Karpas-422 (cell line): ENCODE data around the gene CRY2. TPM values are rescaled to one million over a fixed set of nuclear protein-coding genes. Genes with fewer than 3 reads are reported as not detected.
A peak's percentile ranks its signal among the peaks of the same experiment; 100 is the strongest.

Experiments
- DNase-seq: peaks from one replicate; pipeline ENCODE4 v3.0.0-alpha.2; 2015
- H2AFZ ChIP-seq: fragments of 200-600 bp; sonication (generic); 2 replicates; pipeline ENCODE4 v1.6.1; 2014; ENCODE audit warnings: antibody characterized with exemption, low read length, mixed read lengths
- H3K27ac ChIP-seq: fragments of 200-600 bp; sonication (generic); 2 replicates; pipeline ENCODE4 v1.5.1; 2014; ENCODE audit warnings: mild to moderate bottlenecking, low read length, moderate library complexity
- H3K27me3 ChIP-seq: fragments of 200-600 bp; sonication (generic); 2 replicates; pipeline ENCODE4 v1.6.1; 2014; ENCODE audit warnings: low read length, mixed read lengths
- H3K36me3 ChIP-seq: fragments of 200-600 bp; sonication (generic); 2 replicates; pipeline ENCODE4 v1.6.1; 2014; ENCODE audit warnings: low read length, mixed read lengths; ENCODE audit not compliant: insufficient read depth
- H3K4me1 ChIP-seq: fragments of 200-600 bp; sonication (generic); 2 replicates; pipeline ENCODE4 v1.6.1; 2014; ENCODE audit warnings: mild to moderate bottlenecking, low read length, mixed read lengths
- H3K4me2 ChIP-seq: fragments of 200-600 bp; sonication (generic); 2 replicates; pipeline ENCODE4 v1.6.1; 2014; ENCODE audit warnings: low read length, low read depth, mild to moderate bottlenecking; ENCODE audit not compliant: poor library complexity, severe bottlenecking
- H3K4me3 ChIP-seq: fragments of 200-600 bp; sonication (generic); 2 replicates; pipeline ENCODE4 v1.5.1; 2014; ENCODE audit warnings: mild to moderate bottlenecking, antibody characterized with exemption, low read length, mixed read lengths
- H3K79me2 ChIP-seq: fragments of 200-600 bp; sonication (generic); 2 replicates; pipeline ENCODE4 v1.6.1; 2014; ENCODE audit warnings: mild to moderate bottlenecking, low read length, mixed read lengths
- H3K9ac ChIP-seq: fragments of 200-600 bp; sonication (generic); 2 replicates; pipeline ENCODE4 v1.6.0; 2014; ENCODE audit warnings: low read length
- H3K9me2 ChIP-seq: fragments of 200-600 bp; sonication (generic), shearing (Covaris generic); replicated peaks from 2 replicates; pipeline ENCODE4 v1.6.0; 2014; ENCODE audit warnings: mild to moderate bottlenecking, low read length, moderate library complexity; ENCODE audit not compliant: insufficient read depth
- H3K9me3 ChIP-seq: fragments of 300-700, 200-600 bp; sonication (generic); 2 replicates; pipeline ENCODE4 v1.6.1; 2014; ENCODE audit warnings: low read length, mixed read lengths
- H4K20me1 ChIP-seq: fragments of 200-600 bp; sonication (generic); 2 replicates; pipeline ENCODE4 v1.6.1; 2014; ENCODE audit warnings: mild to moderate bottlenecking, antibody characterized with exemption, low read length, low read depth; ENCODE audit not compliant: insufficient read depth
- total RNA-seq: library from RNA; depleted of rRNA; stranded (reverse); fragments of >200 nt; shearing (Covaris generic); gene quantifications from 2 replicates; pipeline ENCODE4 v1.2.3, GENCODE V29; 2014; ENCODE audit warnings: low replicate concordance

CRY2 gene
- total RNA-seq, 1 experiment from 2014 or later = 12.5 TPM

DNA sequence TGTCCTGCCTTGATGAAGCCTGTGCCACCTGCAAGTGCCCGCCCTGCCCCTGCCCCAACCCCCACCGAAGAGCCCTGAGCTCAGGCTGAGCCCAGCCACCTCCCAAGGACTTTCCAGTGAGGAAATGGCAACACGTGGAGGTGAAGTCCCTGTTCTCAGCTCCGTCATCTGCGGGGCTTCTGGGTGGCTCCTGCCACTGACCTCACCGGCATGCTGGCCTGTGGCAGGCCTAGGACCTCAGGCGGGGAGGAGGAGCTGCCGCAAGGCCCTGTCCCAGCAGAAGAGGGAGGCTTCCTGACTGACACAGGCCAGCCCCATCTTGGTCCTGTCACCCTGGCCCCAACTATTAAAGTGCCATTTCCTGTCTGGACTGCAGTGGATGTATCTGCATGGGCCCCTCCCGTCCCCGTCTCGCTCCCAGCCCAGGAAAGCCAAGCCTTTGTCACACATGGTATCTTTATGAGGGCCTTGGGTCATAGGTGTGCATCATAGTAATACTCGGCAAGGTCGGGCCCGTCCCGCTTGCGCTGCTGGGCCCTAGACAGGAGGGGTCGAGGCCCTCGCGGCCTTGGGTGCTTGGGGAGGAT, 58.9 kb downstream of the CRY2 start:
- Histone ChIP-seq H2AFZ (no peak overlapping the region), H3K9ac (no peak overlapping the region), H3K27ac (no peak overlapping the region), H4K20me1 (peaks cover 6% of the 10 kb centered on the region; the same call in 1 of the 2 replicates), H3K27me3 (no peaks in the 10 kb centered on the region), H3K79me2 (no peaks in the 10 kb centered on the region), H3K4me3 (no peak overlapping the region), H3K4me2 (no peak overlapping the region), H3K9me3 (no peaks in the 10 kb centered on the region), H3K4me1 (no peaks in the 10 kb centered on the region), H3K9me2 (no peaks in the 10 kb centered on the region), H3K36me3 (0 out of 2 replicates have a peak, but pooled peaks cover 2% of the 10 kb centered on the region)
- DNase-seq = peak; percentile 52

DNA sequence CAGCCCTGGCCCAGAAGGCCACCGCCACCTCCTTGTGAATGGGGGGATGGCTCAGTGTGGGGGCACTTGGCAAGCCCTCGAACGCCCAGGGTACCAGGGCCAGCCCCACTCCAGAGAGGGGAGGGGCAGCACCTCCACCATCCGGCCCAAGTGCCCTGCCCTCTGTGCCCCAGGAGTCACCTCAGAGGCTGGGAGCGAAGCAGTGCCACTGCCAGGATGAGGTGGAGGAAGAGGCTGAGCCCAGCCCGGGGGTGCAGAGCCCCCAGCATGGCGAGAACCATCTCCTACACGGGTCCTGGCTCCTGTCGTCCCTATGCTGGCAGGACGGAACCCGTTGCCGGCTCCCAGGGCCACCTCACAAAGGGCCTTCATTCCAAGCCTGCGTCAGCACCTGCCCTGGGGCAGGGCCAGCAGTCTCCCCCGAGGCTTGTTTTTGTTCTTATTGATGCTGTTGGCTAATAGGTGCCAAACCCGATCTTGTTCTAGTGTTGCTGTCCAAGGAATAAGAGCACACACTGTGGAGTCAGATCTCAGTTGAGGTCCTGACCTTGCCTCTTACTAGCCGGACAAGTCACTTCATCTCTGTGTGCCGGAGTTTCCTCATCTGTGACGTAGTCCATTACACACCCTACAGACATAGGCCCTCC, 59.8 kb downstream of the CRY2 start, which contains the start of gene FREY1:
Gene FREY1 (minus strand): TSS at position 307 of the 647 bp plus-strand sequence. CDS start 26 bp downstream, at position 281.
- peak; percentile 52 for DNase-seq
- H4K20me1 ChIP-seq = peaks cover 6% of the 10 kb centered on the region; the same call in 1 of the 2 replicates
- no peaks in the 10 kb centered on the region for H3K79me2 ChIP-seq

DNA sequence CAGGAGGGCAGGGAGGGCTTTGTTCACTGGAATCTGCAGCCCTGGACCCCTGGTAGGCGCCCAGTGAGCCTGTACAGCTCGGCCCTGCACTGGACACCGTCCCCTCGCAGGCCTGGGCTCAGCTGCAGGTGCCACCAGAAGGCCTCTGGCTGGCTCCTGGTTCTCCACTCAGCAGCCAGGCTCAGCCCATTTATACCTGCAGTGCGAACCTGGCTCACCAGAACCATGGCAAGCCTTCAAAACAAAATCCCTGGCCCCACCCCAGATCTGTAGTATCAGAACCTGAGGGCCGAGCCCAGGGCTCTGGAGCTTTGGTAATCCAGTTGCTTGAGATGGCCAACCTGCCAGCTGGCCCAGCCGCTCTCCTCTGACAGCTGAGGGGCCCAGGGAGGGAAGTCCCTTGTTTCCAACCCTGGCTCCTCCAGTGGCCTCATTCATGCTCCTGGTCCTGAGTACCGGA, 60.7 kb downstream of the CRY2 start:
- H3K4me1 ChIP-seq = no peaks in the 10 kb centered on the region
- H4K20me1 ChIP-seq = peaks cover 6% of the 10 kb centered on the region; the same call in 1 of the 2 replicates
- H3K27ac ChIP-seq = no peak overlapping the region
- no peaks in the 10 kb centered on the region for H3K9me3 ChIP-seq
- no peaks in the 10 kb centered on the region for H3K9me2 ChIP-seq
- no peak overlapping the region for H2AFZ ChIP-seq
- H3K27me3 ChIP-seq = no peaks in the 10 kb centered on the region
- H3K79me2 ChIP-seq = no peaks in the 10 kb centered on the region
- H3K4me3 ChIP-seq = no peak overlapping the region
- DNase-seq = no peak
- H3K36me3 ChIP-seq = 0 out of 2 replicates have a peak, but pooled peaks cover 2% of the 10 kb centered on the region
- no peak overlapping the region for H3K4me2 ChIP-seq
- no peak overlapping the region for H3K9ac ChIP-seq

More for the DNA sequence above, 59.8 kb downstream of the CRY2 start, which contains the start of gene FREY1:
- H3K4me2 ChIP-seq = no peak within 1 kb of the TSS
- no peaks in the 10 kb centered on the region for H3K9me2 ChIP-seq
- no peak within 1 kb of the TSS for H2AFZ ChIP-seq
- H3K9me3 ChIP-seq = no peaks in the 10 kb centered on the region
- no peak within 1 kb of the TSS for H3K9ac ChIP-seq
- H3K4me3 ChIP-seq = no peak within 1 kb of the TSS
- H3K27ac ChIP-seq = no peak within 1 kb of the TSS
- no peaks in the 10 kb centered on the region for H3K4me1 ChIP-seq
- H3K27me3 ChIP-seq = no peaks in the 10 kb centered on the region
- H3K36me3 ChIP-seq = 0 out of 2 replicates have a peak, but pooled peaks cover 2% of the 10 kb centered on the region

DNA sequence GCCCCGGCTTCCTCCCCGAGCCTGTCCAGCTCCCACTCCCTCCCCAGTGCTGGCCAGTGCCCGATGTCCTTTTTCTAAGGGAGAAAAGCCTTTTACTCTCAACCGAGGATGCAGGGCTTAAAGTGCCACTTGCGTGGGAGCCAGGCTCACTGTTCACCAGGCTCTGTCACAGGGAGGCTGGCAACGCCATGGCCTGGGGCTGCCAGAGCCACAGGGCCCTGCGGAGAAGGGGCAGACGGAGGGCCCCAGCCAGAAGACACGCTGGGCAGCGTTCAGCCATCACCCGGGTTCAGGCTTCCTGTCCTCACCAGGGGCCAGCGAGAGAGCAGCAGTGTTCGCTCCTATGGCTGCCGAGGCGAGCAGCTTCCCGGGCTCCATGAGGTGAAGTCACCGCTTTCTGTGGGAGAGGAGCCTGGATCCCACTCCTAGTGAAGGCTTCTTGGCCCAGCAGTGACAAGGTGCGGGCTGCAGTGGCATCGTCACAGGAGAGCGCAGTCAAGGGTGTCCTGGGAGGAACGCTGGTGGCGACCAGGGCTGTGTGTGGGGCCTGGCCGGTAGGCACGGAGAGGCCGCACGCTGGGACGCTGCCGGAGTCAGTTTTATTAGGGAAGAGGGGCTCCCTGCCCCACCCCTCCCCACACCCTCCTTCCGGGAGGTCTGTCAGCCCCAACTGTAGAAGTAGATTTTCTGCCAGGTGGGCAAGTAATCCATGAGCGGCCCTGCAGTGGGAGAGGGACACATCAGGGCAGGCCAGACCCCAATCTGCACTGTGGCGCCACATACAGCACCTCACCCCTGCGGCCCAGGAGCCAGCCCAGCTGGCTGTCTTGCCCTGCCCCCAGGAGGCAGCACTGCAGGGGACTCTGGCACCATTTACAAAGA, 62.6 kb downstream of the CRY2 start:
- Histone ChIP-seq H3K9me2 (no peaks in the 10 kb centered on the region), H4K20me1 (peaks cover 6% of the 10 kb centered on the region; the same call in 1 of the 2 replicates), H3K4me1 (no peaks in the 10 kb centered on the region), H3K4me3 (no peak overlapping the region), H3K79me2 (no peaks in the 10 kb centered on the region), H3K4me2 (no peak overlapping the region), H3K27ac (no peak overlapping the region), H2AFZ (no peak overlapping the region), H3K9me3 (no peaks in the 10 kb centered on the region), H3K36me3 (peaks cover 2% of the 10 kb centered on the region; the same call in 1 of the 2 replicates), H3K27me3 (no peaks in the 10 kb centered on the region), H3K9ac (no peak overlapping the region)
- no peak for DNase-seq

DNA sequence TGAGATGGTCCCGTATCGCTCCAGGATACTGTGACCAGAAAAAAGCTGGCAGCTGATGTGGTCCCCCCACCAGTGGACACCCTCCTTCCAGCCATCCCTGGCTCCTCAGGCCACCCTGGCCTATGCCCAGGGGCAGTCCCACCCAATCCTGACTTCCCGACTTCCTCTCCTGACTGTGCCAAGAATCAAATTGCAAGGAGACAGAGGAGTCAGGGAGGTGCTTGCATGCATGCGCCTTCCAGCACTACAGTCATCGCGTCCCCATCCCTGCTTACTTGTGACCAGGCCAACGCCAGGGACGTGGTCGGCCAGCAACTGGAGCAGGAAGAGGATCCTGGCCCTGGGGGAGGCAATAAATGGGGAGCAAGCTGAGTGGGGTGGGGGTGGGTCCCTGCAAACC, 63.3 kb downstream of the CRY2 start:
- Histone ChIP-seq H3K79me2 (peaks cover 6% of the 10 kb centered on the region), H3K36me3 (peaks cover 2% of the 10 kb centered on the region; the same call in 1 of the 2 replicates), H3K9ac (no peak overlapping the region), H3K27me3 (no peaks in the 10 kb centered on the region), H4K20me1 (peaks cover 6% of the 10 kb centered on the region; the same call in 1 of the 2 replicates), H3K9me3 (no peaks in the 10 kb centered on the region), H3K4me2 (no peak overlapping the region), H3K4me3 (no peak overlapping the region), H3K9me2 (no peaks in the 10 kb centered on the region), H2AFZ (no peak overlapping the region), H3K27ac (no peak overlapping the region), H3K4me1 (no peaks in the 10 kb centered on the region)
- no peak for DNase-seq

DNA sequence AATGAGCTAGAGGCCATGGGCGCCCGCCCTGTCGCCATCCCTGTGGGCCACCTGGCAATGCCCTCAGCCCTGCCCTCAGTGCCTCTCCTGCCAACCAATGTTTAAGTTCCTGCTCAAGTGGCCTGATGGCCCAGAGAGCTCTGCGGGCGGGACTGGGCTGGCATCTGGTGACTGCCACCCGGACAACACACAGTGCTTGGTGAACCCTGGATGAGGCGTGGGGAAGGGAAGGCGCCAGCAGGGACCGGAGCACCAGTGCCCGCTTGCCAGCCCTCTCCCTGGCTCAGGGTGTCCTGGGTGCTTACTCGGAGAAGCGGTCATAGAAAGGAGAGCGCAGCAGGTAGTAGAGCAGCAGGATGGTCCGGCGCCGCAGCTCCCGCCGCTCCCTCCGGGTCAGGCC, 66.2 kb downstream of the CRY2 start:
- Histone ChIP-seq H3K9ac (no peak overlapping the region), H3K4me2 (no peak overlapping the region), H3K27ac (no peak overlapping the region), H3K9me2 (no peaks in the 10 kb centered on the region), H4K20me1 (peaks cover 6% of the 10 kb centered on the region; the same call in 1 of the 2 replicates), H3K79me2 (peaks cover 25% of the 10 kb centered on the region), H3K4me3 (no peak overlapping the region), H3K27me3 (no peaks in the 10 kb centered on the region), H3K36me3 (peaks cover 2% of the 10 kb centered on the region), H3K9me3 (no peaks in the 10 kb centered on the region), H3K4me1 (peaks cover 16% of the 10 kb centered on the region), H2AFZ (no peak overlapping the region)
- DNase-seq = no peak

DNA sequence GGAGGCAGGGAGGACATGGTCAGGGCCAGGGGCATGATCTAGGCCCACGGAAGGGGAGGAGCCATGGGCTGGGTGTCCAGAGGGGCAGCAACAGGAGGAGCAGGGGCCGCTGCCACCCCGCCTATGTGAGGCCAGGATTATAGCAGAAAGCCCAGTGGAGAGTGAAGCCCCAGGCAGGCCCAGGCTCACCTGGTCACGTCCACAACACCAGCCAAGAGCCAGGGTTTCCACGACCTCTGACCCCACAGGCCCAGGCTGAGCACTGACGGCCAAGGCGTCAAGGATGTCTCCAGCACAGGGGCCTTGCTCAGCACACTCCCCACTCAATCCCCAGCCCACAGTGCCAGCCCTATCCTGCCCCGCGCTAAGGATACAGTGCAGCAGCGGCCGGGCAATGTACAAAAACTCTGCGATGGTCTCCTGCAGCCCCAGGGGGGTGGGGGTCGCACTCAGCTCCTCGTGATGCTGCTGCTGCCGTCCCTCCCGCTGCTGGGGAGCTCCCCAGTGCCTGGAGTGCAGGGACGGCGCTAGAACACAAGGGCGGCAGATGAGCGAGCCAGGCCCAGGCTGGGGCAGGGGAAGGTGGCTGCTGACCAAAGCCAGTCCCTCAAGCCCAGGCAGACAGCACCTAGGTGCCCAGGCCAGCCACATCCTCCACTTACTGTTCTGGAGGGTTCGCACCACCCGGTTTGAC, 66.8 kb downstream of the CRY2 start:
- Histone ChIP-seq H4K20me1 (peaks cover 4% of the 10 kb centered on the region; the same call in 1 of the 2 replicates), H3K79me2 (peaks cover 25% of the 10 kb centered on the region), H3K36me3 (peaks cover 2% of the 10 kb centered on the region), H3K4me2 (no peak overlapping the region), H3K4me1 (peaks cover 21% of the 10 kb centered on the region), H3K27me3 (no peaks in the 10 kb centered on the region), H3K9me3 (no peaks in the 10 kb centered on the region), H3K4me3 (no peak overlapping the region), H3K9ac (no peak overlapping the region), H3K9me2 (no peaks in the 10 kb centered on the region), H3K27ac (no peak overlapping the region), H2AFZ (no peak overlapping the region)
- DNase-seq = no peak
